GM04504 (cell line): Measurements from ENCODE around the gene SAC3D1.

Experiments
- DNase-seq: peaks from one replicate; pipeline ENCODE4 v3.0.0-alpha.2; 2012; ENCODE audit warnings: low read depth

SAC3D1 gene

DNA sequence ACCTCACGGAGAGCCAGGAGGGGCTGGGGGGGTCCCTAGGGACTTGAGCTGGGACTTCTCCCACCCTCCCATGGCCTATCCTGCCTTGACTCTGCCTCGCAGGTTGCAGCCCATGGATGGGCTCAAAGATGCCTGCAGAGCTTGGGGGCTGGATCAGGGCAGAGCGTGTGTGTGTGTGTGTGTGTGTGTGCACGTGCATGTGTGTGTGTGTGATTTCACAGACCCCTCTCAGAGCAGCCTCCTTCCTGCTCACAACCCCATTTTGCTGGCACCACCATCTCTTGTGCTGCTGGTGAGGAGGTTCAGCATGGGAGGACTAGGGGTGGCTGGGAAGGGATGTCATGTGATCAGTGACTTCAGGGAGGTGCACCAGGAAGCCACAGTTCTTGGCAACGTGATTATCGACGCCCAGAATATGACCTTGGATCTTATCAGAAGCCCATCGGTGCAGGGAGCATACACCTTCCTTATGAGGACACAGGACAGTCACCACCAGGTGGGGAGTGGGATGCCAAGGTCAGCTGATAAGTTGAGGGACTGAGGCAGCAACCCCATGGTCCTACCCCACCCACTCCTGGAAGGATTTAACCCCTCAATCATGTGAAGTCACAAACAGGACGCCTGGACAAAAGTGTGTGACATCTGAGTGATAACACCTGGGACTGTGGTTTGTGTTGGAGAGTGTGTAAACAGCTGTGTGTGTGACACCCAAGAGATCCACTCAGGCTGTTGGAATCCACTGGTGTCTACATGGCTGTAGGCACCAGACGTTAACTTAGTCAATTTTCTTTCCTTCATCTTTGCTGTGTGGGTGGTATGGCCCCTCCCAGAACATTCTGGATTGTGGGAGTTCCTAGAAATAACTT lies 19.2 kb downstream of the SAC3D1 start:
- no peak for DNase-seq

DNA sequence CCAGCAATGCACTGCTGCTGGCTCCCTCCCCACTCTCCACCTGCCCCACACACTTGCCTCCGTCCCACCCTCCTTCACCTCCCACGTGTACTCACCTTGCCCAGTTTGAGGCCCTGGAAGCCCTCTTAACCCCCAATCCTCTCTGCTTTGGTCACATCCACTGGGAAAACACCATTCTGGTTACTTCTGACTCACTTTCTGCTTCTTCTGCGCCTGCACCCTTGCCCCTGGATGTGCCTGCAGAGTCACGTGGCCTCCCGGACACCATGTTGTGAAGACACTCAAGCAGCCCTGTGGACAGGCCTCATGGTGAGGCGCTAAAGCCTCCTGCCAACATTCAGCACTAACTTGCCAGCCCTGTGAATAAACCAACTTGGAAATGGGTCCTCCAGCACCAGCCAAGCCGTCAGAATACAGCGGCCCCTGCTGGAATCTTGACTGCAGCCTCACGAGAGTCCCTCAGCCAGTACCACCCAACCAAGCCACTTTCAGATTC lies 20.0 kb downstream of the SAC3D1 start:
- no peak for DNase-seq

GRCh38 chr11:65063532-65063931 lies 22.5 kb downstream of the SAC3D1 start:
- DNase-seq: no peak

GRCh38 chr11:65064847-65065240 lies 23.8 kb downstream of the SAC3D1 start:
- no peak for DNase-seq

DNA sequence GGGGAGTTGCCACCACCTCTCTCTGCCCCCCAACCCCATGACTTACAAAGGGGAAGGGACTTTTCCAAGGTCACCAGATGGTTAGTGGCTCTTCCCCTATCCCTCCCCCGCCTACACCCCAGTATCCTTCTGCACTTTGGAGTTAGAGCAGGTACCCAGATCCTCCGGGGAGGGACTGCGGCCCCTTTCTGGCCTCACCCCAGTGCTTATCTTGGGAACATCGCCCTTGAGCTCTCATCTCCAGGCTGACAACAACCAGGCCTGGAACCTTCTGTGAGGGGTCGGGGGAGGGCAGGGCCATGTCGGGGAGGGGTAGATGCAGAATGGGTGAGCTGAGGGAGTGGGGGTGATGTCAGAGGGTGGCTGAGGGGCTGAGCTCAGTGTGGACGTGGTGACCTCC lies 24.8 kb downstream of the SAC3D1 start:
- no peak for DNase-seq

DNA sequence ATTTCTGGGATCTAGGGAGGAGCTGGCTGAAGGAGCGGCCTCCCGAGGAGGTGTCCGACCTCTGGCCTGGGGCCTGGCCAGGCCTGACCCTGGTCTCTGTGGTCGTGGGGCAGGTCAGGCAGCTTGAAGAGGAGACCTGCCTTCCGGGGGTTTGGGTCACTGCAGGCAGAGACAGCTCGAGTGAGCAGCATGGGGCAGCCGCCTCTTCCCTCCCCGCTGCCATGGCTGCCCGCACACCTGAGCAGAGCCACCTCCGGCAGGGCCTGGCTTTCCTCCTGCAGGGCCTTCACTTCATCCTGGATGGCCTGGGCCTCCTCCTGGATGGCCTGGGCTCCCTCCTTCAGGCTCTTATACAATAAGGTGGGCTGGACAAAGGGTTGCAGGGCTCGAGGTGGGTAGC lies 25.3 kb downstream of the SAC3D1 start:
- no peak for DNase-seq

GRCh38 chr11:65066805-65067291 lies 25.8 kb downstream of the SAC3D1 start:
- no peak for DNase-seq

DNA sequence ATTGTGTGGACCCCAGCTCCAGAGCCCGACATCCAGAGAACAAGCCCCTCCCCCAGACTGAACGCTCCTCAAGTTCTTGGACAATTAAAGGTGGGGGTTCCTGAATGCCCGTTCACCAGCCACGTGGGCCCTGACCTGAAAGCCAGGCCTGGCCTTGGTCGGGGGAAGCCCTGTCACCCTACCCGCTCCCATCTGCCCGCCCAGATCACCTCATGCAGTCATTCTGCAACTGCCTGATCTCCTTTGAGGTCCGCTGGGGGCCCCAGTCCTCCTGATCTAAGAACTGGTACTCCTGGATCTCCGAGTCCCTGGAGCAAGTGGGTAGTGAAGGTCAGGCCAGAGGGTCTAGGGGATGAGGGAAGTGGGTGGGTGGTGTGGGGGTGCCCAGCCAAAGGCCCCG lies 26.4 kb downstream of the SAC3D1 start:
- no peak for DNase-seq

GRCh38 chr11:65069217-65069616 lies 28.2 kb downstream of the SAC3D1 start:
- no peak for DNase-seq

- DNase-seq: no peak
These were observed 31.1 kb downstream of the SAC3D1 start for GRCh38 chr11:65071907-65072630.

DNA sequence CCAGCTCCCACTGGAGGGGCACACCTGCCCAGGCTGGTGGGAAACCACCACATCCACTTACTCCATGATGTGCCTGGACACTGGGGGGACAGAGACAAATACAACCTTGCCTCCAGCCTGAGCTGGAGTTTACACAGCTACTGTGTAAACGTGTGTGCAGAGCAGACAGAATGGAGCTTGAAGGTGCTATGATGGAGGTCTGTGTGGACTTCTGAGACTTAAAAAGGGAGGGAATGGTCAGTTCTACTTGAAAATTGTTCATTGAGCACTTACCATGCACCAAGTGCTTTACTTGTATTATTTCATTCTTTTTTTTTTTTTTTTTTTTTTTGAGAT lies 31.6 kb downstream of the SAC3D1 start:
- no peak for DNase-seq

- no peak for DNase-seq
These were observed 36.4 kb downstream of the SAC3D1 start for GRCh38 chr11:65077451-65077850.

DNA sequence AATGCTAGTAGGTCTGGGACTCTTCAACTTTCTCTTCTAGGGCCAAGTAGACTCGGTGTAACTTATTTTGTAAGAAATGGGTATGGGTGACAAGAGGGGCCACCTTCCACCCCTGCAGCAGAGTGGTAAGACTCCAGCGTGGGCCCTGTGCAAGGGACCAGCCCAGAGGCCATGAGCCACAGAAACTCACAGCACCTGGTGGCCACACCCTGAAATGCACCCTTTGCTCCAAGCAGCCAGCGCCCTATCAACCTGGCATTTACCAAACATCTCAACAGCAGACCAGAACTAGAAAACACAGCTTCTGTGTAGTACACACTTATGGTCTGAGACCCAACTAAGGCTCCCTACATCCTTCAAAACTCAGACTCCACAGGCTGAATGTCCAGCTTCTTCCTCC lies 37.1 kb downstream of the SAC3D1 start:
- no peak for DNase-seq

GRCh38 chr11:65078786-65079342 lies 37.9 kb downstream of the SAC3D1 start:
- DNase-seq: no peak

GRCh38 chr11:65083134-65083833 lies 42.3 kb downstream of the SAC3D1 start:
- no peak for DNase-seq

DNA sequence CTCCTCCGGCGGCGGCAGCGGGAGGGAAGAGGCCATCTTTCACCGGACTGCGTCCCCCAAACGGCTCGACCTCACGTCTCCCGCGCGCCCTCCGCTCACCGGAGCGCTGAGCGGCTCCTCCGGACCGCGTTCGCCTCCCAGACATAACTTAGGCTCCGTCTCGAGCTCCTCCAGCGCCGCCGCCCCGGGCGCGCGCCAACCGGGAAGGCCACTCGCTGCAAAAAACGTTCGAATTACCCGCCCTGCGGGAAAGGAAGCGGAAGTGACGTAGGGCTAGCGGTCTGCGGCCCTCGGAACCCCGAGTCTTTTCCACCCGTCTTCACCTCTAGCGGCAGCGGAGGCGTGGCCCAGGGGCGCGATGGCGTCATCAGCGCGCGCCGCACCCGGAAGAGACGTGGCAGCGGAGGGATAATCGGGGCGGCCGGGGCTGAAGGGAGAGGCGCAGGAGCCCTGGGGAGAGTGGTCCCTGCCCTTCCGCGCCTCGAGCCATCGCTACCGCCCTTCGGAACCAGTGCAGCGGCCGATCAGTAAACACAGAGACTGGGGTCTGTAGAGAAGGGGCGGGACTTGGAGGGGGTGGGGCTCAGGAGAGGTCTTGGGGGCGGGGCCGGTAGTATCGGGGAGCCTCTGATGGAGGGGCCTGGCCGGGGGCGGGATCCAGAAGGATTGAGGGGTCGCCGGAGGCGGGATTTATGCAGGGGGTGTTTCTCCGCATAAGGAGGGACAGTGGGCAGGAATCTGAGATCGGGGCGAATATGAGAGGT lies 43.0 kb downstream of the SAC3D1 start, which contains the start of the genes CDCA5 and ZFPL1:
CDCA5 (minus strand) TSS at position 207 of the 764 bp plus-strand sequence; CDS start at position 145, 62 bp downstream.
ZFPL1 (plus strand) TSS at position 389 of the 764 bp plus-strand sequence. CDS start 477 bp downstream, outside the sequence.
- DNase-seq: peak; percentile 90

GRCh38 chr11:65084598-65085375 lies 43.8 kb downstream of the SAC3D1 start:
- DNase-seq: no peak

DNA sequence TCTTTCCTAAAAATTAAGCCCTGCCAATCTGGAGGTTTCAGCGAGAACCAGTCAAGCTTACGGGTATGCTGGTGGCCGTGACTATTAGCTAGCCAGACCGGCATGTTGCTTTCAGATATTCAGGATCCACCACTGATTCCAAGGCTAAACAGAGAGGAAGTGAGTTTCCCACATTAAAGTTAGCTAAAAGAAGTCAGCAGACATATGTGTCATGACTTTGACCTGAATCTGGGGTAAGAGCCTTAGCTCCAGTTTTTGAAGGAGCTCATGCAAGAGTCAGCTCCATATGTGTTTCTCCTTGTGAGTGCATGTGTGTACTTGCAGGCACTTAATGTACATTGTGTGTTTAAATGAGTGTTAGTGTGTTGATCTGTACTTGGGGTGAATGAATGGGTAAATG lies 44.4 kb downstream of the SAC3D1 start:
- DNase-seq: no peak

GRCh38 chr11:65086809-65087208 lies 45.8 kb downstream of the SAC3D1 start:
- no peak for DNase-seq

- DNase-seq: no peak
These were observed 46.2 kb downstream of the SAC3D1 start for GRCh38 chr11:65087216-65087615.
